GDM1 (cell line): ENCODE measurements around the gene ACTL9.
"Not testable (repeated sequence)": the region's sequence is repeated elsewhere in the genome, so short reads cannot be mapped to it uniquely, and the experiment has no call there.

Experiments used
- DNase-seq: peaks from one replicate; lab custom pipeline; 2025; lab: John Stamatoyannopoulos, UW

ACTL9 gene, protein sequence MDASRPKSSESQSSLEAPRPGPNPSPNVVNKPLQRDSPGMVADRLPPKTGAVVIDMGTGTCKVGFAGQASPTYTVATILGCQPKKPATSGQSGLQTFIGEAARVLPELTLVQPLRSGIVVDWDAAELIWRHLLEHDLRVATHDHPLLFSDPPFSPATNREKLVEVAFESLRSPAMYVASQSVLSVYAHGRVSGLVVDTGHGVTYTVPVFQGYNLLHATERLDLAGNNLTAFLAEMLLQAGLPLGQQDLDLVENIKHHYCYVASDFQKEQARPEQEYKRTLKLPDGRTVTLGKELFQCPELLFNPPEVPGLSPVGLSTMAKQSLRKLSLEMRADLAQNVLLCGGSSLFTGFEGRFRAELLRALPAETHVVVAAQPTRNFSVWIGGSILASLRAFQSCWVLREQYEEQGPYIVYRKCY

DNA sequence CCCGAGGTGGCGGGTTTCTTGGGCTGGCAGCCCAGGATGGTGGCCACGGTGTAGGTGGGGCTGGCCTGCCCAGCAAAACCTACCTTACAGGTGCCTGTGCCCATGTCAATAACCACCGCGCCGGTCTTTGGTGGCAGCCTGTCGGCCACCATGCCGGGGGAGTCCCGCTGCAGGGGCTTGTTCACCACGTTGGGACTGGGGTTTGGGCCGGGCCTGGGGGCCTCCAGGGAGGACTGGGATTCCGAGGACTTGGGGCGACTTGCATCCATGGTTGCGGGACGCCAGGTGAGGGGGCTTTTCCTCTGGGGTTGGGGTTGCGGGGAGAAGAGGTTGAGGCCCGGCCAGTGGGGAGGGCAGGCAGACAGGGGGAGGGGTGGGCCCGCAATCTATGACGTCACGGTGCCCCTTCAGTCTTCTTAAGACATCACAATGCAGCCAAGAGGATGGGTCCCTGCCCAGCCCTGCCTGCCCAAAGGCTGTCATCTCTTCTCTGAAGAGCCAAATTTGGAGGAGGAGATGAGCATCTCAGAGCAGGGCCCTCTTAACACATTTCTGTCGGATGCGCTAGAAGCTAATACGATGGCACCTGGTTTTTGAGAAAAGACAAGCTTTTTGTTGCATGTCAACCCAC is at the start of gene ACTL9:
Gene ACTL9 (minus strand): TSS at position 363 of the 631 bp plus-strand sequence. CDS start 94 bp downstream, at position 269.
- DNase-seq: no peak

DNA sequence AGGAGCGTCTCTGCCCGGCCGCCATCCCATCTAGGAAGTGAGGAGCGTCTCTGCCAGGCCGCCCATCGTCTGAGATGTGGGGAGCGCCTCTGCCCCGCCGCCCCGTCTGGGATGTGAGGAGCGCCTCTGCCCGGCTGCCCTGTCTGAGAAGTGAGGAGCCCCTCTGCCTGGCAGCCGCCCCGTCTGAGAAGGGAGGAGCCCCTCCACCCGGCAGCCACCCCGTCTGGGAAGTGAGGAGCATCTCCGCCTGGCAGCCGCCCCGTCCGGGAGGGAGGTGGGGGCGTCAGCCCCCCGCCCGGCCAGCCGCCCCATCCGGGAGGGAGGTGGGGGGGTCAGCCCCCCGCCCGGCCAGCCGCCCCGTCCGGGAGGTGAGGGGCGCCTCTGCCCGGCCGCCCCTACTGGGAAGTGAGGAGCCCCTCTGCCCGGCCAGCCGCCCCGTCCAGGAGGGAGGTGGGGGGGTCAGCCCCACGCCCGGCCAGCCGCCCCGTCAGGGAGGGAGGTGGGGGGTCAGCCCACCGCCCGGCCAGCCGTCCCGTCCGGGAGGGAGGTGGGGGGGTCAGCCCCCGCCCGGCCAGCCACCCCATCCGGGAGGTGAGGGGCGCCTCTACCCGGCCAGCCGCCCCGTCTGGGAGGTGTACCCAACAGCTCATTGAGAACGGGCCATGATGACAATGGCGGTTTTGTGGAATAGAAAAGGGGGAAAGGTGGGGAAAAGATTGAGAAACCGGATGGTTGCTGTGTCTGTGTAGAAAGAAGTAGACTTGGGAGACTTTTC is 40.9 kb upstream of the ACTL9 start:
- DNase-seq: not testable (repeated sequence)

DNA sequence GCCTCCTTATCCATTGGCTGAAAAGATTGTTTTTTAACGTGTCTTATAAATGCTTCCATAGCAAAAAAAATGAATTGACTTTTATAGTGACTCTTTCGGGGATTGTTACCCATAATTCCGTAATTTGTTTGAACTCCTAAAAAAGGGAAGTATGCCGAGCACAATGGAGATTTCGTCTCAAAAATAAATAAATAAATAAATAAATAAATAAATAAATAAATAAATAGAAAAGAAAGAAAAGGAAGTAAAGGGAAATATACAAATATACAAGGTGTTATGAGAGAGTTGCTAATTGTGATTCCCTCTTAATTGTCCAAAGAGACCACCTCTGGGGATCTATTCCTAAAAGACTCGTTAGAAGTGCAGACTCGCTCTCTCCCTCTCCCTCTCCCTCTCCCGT is 39.8 kb upstream of the ACTL9 start:
- DNase-seq: no peak

DNA sequence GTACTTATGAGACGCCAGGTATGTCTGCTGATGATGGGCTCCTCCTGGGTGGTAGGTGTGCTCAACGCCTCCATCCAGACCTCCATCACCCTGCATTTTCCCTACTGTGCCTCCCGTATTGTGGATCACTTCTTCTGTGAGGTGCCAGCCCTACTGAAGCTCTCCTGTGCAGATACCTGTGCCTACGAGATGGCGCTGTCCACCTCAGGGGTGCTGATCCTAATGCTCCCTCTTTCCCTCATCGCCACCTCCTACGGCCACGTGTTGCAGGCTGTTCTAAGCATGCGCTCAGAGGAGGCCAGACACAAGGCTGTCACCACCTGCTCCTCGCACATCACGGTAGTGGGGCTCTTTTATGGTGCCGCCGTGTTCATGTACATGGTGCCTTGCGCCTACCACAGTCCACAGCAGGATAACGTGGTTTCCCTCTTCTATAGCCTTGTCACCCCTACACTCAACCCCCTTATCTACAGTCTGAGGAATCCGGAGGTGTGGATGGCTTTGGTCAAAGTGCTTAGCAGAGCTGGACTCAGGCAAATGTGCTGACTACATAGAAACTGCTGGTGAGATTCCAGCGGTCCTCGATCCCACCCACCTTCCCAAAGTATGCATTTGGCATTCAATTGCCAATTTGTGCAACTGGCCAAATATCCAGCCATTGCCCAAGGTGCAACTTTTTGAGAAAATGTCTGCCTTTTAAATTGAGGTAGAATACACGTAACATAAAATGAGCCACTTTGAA is 33.0 kb upstream of the ACTL9 start:
- DNase-seq: no peak

DNA sequence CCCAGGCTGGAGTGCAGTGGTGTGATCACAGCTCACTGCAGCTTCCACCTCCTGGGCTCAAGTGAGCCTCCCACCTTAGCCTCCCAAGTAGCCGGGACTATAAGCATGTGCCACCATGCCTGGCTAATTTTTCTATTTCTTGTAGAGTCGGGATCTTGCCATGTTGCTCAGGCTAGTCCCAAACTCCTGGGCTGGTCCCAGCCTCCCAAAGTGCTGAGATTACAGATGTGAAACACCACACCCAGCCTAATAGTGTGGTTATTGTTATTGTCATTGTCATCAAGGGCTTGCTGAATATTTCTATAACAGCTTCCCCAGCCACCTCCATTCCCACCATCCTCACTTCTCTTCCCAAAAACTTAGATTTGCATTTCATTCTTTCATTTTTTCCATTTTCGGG is 25.7 kb upstream of the ACTL9 start:
- no peak for DNase-seq

DNA sequence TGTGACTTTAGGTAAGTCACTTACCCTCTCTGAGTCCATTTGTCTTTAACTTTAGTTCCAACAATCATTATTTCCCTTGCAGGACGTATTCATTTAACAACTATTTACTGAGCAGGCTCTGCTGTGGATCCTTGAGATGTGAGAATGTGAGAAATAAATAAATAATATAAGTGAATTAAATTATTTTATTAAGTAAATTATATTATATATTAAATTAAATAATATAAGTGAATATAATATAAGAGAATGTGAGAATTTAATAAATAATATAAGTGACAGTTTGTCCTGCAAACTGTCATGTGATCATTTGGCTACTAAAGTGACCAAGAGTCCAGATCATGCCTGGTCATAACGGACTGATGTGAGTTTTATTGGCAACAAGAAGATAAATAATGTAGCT is 23.4 kb upstream of the ACTL9 start:
- DNase-seq: no peak

DNA sequence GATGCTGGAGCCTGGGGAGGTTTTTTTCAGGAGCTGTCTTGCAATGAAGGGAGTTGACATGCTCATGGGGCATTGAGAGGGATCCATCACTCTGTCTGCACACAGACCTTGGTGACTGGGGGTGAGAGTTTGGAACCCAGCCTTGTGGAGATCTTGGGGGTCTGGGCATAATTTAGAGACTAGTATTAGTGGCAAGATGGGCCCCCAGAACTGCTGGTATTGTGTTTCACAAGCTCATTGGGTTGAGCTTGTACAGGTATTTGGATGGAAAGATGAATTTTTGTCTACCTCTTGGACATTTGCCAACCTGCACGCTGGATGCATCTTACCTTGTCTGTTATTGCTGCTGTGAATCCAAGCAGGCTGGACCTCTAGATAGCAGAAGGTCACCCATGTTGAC is 22.7 kb upstream of the ACTL9 start, which contains the start of gene OR2Z1:
Gene OR2Z1 (plus strand): TSS at position 301 of the 400 bp plus-strand sequence. CDS start 9,395 bp downstream, outside the sequence.
- DNase-seq: no peak

DNA sequence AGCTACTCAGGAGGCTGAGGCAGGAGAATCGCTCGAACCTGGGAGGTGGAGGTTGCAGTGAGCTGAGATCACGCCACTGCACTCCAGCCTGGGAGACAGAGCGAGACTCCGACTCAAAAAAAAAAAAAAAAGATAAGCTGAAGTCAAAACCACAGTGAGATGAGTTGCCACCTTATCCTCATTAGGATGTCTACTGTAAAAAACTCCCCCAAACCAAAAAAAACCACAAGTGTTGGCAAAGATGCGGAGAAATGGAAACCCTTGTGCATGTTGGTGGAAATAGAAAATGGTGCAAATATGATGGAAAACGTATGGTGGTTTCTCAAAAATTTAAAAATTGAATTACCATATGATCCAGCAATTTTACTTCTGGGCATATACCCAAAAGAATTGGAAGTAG is 11.7 kb upstream of the ACTL9 start:
- DNase-seq: not testable (repeated sequence)

DNA sequence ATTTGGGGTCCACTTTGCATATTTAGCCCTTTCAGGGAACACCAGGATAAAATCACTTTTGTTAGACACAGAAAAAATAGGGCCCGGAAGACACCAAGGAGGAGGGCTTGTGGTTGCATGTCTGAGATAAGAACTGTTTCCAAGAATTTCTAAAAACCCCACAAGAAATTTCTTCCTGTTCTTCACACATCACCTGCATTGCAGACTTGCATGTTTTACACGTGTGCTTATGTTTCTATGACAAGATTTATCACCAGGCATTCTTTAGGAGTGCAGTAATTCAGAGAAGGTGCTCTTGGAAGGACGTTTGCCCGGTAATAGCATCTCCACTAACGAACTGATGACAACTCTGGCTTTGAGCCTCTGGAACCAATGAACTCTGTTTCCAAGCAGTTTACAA is 7.1 kb upstream of the ACTL9 start:
- no peak for DNase-seq

DNA sequence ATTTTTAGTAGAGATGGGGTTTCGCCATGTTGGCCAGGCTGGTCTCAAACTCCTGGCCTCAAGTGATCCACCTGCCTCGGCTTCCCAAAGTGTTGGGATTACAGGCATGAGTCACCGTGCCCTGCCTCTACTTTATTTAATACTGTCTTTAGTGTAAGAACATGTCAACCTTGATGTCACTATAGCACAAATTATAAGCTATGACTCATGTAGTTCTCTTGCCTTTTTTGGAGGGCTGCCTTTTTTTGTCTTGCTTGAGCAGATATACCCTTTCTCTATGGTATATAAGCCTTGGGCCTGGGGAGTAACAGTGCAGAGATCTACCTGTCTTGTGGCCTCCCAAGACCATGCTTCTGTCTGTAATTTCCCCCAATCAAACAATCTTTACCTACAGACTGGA is 6.7 kb upstream of the ACTL9 start:
- not testable (repeated sequence) for DNase-seq

DNA sequence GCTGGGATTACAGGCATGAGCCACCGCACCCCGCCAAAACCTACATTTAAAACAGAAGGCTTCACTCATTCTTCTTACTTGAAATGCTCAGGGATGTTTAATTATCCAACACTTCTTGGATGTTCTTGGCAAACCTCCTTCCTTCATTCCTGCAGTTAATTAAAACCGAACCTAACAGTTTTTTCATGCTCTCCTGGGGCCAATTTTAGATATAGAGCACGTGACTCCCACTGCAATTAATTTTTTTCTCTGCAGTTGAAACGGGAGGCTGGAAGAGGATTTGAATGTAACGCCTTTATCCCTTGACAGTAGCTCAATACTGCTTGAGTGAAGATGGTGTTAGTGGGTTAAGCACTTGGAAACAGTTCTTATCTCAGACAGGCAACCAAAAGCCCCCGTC is 4.6 kb upstream of the ACTL9 start:
- no peak for DNase-seq

DNA sequence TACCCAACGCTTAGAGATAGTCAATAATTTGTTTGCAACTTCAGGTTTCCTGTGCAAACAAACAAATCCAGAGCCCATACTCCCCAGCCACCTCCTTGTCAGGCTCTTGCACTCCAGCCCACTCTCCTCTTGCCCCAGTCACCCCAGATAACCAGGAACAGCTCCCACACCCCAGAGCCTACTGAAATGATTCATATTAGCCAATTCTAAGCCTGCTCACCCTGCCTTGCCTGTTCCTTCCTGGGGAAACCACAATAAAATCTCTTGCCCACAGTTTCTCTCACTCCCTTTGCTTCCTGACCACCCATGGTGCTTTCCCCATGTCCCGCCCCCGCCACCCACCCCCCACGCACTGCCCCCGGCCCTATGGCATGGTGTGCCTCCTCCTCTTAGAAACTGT is 3.8 kb upstream of the ACTL9 start:
- DNase-seq: peak; percentile 71

DNA sequence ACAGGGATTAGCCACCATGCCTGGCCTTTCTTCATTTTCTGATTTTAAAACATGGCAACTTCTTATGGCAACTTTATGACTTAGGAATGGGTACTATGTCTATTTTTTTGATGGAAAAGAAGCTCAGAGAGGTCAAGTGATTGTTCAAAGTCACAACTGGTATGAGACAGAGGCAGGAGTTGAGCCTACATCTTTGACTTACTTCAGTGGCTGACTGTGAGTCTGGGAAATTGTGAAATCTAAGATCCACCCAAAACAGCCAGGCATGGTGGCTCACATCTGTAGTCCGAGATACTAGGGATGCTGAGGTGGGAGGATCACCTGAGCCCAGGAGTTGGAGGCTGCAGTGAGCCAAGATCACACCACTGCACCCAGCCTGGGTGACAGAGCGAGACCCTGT is 2.4 kb upstream of the ACTL9 start:
- DNase-seq: no peak

DNA sequence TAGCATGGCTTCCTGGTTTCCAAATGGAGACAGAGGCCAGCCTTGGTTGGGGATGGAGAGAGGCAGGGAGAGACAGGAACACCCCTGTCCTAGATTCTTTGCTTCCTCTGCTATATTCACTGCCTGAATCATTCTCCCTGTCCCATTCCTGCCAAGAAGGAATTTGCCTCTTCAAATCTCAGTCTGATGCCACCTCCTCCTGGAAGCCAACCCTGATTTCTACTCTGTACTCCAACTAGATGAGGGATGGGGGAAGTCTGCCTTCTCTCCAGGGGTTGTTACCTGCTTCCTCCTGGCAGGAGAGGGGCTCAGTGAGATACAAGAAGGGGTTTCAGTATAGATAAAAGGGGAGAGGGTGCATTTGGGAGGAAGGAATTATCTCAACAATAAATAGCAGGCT is 1.3 kb upstream of the ACTL9 start:
- DNase-seq: no peak

DNA sequence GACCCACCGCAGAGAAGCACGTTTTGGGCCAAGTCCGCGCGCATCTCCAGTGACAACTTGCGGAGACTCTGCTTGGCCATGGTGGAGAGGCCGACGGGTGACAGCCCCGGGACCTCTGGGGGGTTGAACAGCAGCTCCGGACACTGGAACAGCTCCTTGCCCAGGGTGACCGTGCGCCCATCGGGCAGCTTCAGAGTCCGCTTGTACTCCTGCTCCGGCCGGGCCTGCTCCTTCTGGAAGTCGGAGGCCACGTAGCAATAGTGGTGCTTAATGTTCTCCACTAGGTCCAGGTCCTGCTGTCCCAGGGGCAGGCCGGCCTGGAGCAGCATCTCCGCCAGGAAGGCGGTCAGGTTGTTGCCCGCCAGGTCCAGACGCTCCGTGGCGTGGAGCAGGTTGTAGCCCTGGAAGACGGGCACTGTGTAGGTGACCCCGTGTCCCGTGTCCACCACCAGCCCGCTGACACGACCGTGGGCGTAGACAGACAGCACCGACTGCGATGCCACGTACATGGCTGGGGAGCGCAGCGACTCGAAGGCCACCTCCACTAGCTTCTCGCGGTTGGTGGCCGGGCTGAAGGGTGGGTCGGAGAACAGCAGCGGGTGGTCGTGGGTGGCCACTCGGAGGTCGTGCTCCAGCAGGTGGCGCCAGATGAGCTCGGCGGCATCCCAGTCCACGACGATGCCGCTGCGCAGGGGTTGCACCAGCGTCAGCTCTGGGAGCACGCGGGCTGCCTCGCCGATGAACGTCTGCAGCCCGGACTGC is 743 bp downstream of the ACTL9 start:
- no peak for DNase-seq

DNA sequence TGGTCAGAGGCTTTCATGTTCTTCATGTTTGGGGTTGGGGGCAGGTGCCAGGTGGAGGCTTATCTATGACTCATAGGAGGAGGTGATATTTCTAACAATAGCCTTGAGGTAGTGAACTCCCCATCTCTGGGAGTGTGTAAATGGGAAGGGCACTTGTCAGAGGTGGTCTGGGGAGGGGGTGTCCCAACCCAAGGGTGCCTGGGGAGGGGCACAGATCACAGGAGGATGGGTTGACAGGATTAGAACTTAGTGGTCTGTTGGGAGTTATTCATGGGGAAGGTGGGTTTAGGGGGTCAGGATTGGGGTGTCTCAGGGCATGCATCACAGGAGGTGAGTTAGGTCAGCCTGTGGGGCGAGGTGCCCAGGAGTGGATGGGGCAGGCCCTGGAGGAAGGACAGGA is 1.6 kb downstream of the ACTL9 start:
- no peak for DNase-seq

DNA sequence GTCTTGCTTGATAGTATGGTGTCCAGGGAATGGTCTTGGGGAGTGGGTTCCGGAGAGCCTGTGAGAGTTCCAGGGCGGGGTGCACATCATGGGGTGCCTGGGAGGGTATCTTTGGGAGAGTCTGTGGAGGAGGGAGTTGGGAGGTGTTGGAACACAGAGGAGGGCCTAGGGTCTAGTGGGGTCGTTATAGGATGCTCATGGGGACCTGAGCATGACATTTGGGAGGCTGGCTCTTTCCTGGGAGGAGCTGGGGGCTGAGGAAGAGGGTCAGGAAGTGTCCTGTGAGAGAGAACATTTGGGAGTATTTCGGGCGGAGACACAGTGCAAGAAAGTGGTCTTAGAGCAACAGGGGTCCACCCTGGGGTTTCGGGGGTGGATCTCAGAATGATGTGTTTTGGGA is 2.7 kb downstream of the ACTL9 start:
- no peak for DNase-seq

DNA sequence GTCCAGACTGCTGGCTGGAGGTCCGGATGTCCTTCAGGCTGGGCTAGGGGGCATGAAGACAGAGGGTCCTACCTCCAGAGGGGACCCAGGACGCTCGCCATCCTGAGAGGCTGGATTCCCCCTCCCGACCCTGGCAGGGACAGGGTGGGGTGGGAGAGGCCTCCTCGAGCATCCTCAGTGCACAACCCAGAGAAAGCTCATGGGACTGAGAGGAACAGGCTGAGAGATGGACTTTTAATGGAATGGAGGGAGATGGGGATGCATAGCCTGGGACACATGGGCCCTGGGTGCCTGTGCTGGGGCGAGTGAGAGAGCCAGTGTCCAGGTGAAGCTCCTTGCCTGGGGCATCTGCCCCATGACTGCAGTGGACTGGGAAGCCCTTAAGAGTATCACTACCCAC is 3.1 kb downstream of the ACTL9 start:
- no peak for DNase-seq

DNA sequence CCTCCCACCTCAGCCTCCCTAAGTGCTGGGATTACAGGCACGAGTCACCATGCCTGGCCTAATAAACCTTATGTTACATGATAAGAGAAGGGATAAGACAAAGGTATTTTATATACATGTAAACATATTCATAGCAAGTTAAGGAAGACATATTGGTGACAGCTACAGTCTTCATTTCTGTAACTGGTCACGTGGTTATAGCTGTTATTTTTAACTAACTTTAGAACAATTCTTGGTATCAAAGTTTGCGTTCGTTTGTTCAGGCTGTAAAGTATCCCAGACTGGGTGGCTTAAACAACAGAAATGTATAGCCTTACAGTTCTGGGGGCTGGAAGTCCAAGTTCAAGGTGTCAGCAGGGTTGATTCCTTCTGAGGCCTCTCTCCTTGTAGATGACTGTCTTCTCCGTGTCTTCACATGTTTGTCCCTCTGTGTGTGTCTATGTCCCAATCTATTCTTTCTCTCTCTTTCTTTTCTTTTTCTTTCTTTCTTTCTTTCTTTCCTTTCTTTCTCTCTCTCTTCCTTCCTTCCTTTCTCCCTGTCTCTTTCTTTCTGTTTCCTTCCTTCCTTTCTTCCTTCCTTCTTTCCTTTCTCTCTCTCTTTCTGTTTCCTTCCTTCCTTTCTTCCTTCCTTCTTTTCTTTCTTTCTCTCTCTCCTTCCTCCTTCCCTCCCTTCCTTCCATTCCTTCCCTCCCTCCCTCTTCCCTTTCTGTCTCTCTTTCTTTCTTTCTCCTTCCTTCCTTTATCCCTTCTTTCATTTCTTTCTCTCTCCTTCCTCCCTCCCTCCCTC is 7.6 kb downstream of the ACTL9 start:
- no peak for DNase-seq

DNA sequence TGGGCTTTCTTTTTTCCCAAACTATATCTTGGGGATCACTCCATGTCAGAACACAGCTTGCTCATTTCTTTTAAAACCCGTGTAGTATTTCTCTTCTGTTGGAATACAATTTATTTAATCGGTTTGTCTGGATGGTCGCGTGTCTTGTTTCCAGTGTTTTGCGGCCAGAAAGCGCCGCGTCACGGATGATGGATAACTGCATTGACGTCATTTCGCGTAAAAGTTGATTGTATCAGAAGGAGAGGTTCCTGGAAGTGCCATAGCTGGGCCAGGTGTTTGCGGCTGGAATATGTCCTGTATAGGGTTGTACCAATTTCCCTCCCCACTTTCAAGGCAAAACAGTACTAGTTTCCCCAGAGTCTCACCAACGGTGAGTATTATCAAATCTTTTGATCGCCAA is 9.7 kb downstream of the ACTL9 start:
- no peak for DNase-seq

DNA sequence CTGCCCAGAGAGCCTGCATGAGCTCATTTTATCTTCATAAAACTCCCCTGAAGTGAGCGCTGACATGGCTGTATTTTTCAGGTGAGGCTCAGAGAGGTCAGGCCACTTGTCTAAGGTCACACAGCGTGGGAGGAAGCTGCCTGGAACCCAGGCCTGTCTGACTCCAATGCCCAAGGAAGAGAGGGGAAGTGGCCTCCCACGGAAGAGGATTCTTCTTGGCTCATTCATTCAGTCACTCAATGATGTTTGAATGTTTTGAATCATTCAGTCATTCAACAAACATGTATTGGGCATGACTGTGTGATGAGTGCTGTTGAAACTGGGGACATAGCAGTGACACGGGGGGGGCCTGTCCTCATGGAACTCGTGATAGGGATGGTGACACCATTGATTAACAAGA is 12.0 kb downstream of the ACTL9 start:
- no peak for DNase-seq
